ENCODE results near the gene ADAMTSL3. TPM values are rescaled to one million over a fixed set of nuclear protein-coding genes. Genes with fewer than 3 reads are reported as not detected.

The ADAMTSL3 gene
- total and polyA plus RNA-seq, 8 donors = 0.54 to 19.2 (median 6.1) TPM

- WGBS, 2 donors = 57 to 59% methylated on average over 4 of the region's 4 CpGs
- Histone ChIP-seq H3K4me1 (no peaks in the 10 kb centered on the region), H3K27ac (no peak overlapping the region), H3K4me3 (no peak overlapping the region), H3K27me3 (no peaks in the 10 kb centered on the region), H3K36me3 (no peaks in the 10 kb centered on the region), H3K9me3 (no peaks in the 10 kb centered on the region)
- no peak for FAIRE-seq
- intact Hi-C loops (cut with DNase I) = no loop called here
- no peak for TF ChIP-seq CTCF (IDR thresholded peaks at IDR 0.05)
- no peak for ATAC-seq
- DNase-seq = no peak
Observed at GRCh38 chr15:84006421-84006820, 352.5 kb downstream of the ADAMTSL3 start.

DNA sequence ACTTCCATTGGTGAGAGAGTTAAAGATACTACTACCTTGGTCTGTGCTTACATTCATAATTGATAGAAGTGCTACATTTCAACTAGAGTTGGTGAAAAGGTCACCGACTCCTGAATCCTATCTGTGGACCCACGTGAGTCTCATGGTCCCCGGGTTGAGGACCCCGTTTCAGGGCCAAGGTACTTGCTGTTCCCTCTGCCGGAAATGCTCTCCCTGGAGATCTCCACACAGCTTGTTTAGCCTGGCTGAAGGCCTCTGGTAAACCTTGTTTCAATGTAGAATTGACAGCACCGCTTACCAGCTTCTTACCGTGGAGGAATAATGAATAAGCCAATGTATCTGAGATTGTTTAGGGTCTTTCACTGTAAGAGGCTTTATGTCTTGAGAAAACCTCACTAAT, 355.7 kb downstream of the ADAMTSL3 start:
- Histone ChIP-seq H3K4me1 (no peaks in the 10 kb centered on the region), H3K4me3 (no peak overlapping the region), H3K27me3 (no peaks in the 10 kb centered on the region), H3K9me3 (no peaks in the 10 kb centered on the region), H3K27ac (no peak overlapping the region), H3K36me3 (no peaks in the 10 kb centered on the region)
- ATAC-seq (no peak), DNase-seq (no peak), FAIRE-seq (no peak)
- no peak for TF ChIP-seq CTCF (IDR thresholded peaks at IDR 0.05)
- 91 to 93% methylated on average over 7 of the region's 7 CpGs for WGBS, 2 donors
- intact Hi-C loops (cut with DNase I) = no loop called here

DNA sequence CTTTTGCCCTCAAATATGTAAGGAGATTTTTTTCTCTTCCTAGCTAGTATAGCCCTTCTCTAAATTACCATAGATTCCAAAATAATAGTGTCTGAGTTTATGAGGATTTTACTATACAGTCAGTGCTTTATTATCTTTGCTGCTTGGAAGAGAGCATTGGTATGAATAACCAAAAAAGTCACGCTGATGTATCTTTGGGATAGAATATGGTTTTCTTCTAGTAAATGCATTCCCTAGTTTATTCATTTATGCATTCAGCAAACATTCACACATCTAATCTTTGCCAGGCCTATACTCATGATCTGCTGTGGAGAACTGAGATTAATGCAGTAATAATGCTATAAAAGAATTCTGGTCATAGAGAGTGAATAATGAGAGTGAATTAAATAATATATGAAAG, 356.3 kb downstream of the ADAMTSL3 start:
- Histone ChIP-seq H3K4me1 (no peaks in the 10 kb centered on the region), H3K27ac (no peak overlapping the region), H3K27me3 (no peaks in the 10 kb centered on the region), H3K36me3 (no peaks in the 10 kb centered on the region), H3K9me3 (no peaks in the 10 kb centered on the region), H3K4me3 (no peak overlapping the region)
- no peak for TF ChIP-seq CTCF (IDR thresholded peaks at IDR 0.05)
- intact Hi-C loops (cut with DNase I) = no loop called here
- DNase-seq (no peak), ATAC-seq (no peak), FAIRE-seq (no peak)
- WGBS, 2 donors = 91 to 92% methylated on average over 1 of the region's 1 CpG

GRCh38 chr15:84016371-84016770, 362.4 kb downstream of the ADAMTSL3 start:
- no peak overlapping the region for H3K4me3 ChIP-seq
- ATAC-seq (no peak), DNase-seq (no peak), FAIRE-seq (no peak)
- TF ChIP-seq CTCF (IDR thresholded peaks at IDR 0.05) = no peak
- no peaks in the 10 kb centered on the region for H3K36me3 ChIP-seq
- H3K9me3 ChIP-seq = no peaks in the 10 kb centered on the region
- no peaks in the 10 kb centered on the region for H3K4me1 ChIP-seq
- 93 to 94% methylated on average over 3 of the region's 3 CpGs for WGBS, 2 donors
- no peaks in the 10 kb centered on the region for H3K27me3 ChIP-seq
- intact Hi-C loops (cut with DNase I) = no loop called here
- H3K27ac ChIP-seq = no peak overlapping the region

DNA sequence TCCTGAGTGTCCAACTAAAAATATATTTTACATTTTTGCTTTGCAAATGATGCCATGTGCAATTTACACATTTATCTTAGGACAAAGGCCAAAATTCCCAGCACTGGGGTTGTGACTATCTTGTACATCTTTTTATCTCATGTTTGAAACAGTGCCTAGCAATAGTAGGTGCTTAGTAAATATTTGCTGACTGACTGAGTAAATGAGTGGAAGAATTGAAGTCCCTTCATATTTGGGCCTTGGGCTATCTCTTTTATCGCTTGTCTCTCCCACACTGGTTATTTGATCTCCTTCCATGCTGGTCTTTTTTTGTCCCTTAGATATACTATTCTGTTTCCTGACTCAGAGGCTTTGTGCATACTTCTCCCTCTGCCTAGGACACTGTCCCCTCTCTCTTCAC, 368.6 kb downstream of the ADAMTSL3 start:
- Histone ChIP-seq H3K4me3 (no peak overlapping the region), H3K4me1 (peaks cover 0 to 5% (median 0%) of the 10 kb centered on the region in 3 donors), H3K27ac (no peak overlapping the region), H3K9me3 (no peaks in the 10 kb centered on the region), H3K27me3 (no peaks in the 10 kb centered on the region), H3K36me3 (no peaks in the 10 kb centered on the region)
- intact Hi-C loops (cut with DNase I) = loop anchor here in 1 of 3 donors (10.0 kb wide), 1 partner anchor 448 kb away; no protein-coding TSS in a partner anchor
- FAIRE-seq (no peak), ATAC-seq (peak in 2 of 4 donors; percentile 75 to 85), DNase-seq (no peak)
- TF ChIP-seq CTCF (IDR thresholded peaks at IDR 0.05) = no peak
- WGBS, 2 donors = 28 to 30% methylated on average over 1 of the region's 1 CpG
